AG20443 (cell line): ENCODE measurements around the gene ASCL3.
"Not testable (repeated sequence)": the region's sequence is repeated elsewhere in the genome, so short reads cannot be mapped to it uniquely, and the experiment has no call there.

ENCODE experiments used
- DNase-seq: peaks from one replicate; pipeline ENCODE4 v3.0.0; 2012; ENCODE audit warnings: low spot score, mixed read lengths

ASCL3 gene

DNA sequence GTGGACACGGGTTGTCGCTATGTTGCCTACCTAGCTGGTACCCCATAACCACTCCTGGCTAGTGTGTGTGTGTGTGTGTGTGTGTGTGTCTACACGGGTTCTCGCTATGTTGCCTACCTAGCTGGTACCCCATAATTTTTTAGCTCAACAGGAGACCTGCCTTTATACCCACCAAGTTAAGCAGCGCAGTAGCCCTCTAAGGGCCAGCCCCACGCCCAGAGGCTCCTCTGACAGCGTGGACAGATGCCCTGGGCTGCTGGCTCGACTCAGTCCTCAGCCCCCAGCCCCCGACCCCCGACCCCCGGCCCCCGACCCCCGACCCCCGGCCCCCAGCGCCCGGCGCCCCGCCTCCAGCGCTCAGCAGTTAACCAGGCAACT is 32.2 kb downstream of the ASCL3 start:
- DNase-seq: no peak

DNA sequence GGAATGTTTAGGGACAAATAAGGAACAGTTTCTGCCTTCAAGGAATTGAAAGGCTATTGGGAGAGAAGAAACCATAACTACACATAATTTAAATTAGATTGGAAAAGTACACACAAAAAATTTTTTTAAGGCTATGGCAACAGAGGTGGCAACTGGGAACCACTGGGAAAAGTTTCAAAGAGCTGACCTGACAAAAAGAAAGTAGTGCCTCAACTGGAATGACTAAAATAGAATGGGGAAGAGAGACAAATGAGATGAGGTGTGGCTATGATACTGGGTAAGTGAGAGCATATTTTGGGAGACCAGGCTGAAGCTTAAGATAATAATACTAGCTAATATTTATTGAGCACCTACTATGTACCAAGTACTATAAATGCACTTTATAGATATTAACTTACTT is 34.7 kb downstream of the ASCL3 start:
- no peak for DNase-seq

- DNase-seq: no peak
Measured at GRCh38 chr11:8907116-8907515, 35.7 kb downstream of the ASCL3 start.

- DNase-seq: peak; percentile 32
Measured at GRCh38 chr11:8905528-8906165, 37.2 kb downstream of the ASCL3 start.

- DNase-seq: no peak
Measured at GRCh38 chr11:8899119-8899753, 43.6 kb downstream of the ASCL3 start.

GRCh38 chr11:8891185-8891584 is 51.6 kb downstream of the ASCL3 start:
- not testable (repeated sequence) for DNase-seq
